Measurements from ENCODE around the gene CREBL2.
"Not testable (repeated sequence)": the region's sequence is repeated elsewhere in the genome, so short reads cannot be mapped to it uniquely, and the experiment has no call there.

Gene CREBL2

GRCh38 chr12:12596598-12596997, 15.1 kb upstream of the CREBL2 start:
- DNase-seq, result not testable (repeated sequence)

DNA sequence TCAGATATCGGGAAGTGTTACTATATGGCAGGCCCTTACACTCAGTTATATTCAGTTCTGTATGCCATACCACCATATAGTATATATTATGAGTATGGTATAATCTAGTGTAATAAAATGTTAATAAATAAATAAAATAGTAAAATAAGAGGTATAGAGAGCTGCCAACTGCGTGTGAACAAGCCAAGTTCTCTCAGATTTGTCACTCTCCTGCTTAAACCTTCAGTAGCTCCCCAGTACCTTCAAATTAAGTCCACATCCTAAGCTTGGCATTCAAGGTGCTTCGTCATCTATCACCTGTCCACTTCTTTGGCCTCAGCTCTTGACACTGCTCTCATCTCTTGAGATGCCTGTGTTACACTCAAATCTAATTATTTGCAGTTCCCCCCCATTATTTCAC, 12.8 kb upstream of the CREBL2 start:
- DNase-seq, result no peak

DNA sequence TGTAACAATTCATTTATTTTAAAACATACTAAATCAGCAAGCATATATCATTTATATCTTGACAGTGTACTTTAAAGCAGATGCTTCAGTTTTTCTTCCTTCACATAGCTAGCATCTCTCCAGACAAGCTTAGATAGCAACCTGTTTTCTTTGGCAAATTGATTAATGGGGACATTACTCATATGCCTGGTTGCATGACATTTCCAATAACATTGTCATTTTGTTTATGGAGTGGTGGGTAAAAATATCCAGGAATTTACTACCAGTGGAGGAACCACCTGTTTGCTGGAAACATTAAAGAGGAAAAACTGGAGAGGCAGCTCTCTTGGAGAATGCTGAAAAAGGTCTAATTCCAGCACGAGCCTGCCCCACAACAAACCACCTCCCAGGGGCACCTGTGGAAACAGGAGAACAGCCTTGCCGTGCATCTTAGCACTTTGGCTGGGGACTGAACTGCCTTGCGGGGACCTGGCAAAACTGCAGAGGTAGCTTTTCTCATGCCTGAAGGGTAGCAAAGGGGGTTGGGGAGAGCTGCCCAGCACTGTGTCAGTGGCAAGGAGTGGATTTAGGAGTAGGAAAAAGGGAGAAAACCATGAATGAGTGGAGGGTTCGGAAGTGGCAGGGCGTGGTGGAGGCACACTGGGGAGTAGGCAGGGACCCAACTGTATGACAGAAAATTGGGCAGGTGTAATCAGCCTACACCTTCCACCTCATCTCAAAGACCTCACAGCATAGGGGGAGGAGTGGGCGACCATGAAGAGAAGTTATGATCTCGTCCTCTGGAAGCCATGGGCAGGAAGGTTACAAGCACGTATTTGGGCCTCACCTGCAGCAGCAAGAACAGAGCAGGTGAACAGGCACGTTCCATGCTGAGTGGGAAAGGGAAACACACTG, 11.7 kb upstream of the CREBL2 start:
- DNase-seq, result no peak

DNA sequence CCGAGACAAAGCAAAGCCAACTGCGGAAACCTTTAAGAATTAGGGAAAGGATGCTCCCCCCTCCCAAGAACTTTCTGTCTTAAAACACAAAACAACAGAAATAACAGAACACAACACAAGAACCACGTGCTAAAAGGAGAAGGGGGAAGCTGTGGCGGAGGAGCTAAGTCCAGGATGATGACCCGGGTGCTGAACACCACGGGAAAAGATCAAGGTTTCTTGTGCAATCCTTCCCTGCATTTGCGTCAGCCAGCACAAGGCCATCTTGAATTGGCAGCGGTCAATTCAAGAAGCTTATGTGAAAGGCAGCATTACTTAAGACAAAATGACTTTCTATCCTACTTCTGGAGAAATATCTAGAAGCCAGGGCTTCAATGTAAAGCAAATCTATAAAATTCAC, 11.0 kb upstream of the CREBL2 start:
- DNase-seq, result peak in 5 of 56 donors; percentile 1 to 20 (median 15)

DNA sequence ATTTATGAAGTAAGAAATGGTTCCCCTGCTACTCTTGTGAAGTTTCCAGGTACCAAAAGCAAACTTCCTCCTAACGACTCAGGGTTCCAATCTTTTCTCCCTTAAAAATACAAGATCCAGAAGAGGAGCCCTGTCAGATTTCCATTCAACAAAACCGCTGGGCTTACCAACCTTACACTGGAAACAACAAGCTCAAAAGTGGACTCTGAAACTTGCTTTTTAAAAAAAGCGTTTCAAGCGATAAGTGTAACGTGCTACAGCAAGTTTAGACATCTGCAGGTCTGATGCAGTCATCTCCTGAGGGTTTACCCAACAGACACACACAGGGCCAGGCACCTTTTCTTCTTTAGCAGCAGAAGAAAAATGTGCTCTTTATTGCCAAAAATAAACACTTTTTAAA, 6.9 kb upstream of the CREBL2 start:
- no peak for DNase-seq

DNA sequence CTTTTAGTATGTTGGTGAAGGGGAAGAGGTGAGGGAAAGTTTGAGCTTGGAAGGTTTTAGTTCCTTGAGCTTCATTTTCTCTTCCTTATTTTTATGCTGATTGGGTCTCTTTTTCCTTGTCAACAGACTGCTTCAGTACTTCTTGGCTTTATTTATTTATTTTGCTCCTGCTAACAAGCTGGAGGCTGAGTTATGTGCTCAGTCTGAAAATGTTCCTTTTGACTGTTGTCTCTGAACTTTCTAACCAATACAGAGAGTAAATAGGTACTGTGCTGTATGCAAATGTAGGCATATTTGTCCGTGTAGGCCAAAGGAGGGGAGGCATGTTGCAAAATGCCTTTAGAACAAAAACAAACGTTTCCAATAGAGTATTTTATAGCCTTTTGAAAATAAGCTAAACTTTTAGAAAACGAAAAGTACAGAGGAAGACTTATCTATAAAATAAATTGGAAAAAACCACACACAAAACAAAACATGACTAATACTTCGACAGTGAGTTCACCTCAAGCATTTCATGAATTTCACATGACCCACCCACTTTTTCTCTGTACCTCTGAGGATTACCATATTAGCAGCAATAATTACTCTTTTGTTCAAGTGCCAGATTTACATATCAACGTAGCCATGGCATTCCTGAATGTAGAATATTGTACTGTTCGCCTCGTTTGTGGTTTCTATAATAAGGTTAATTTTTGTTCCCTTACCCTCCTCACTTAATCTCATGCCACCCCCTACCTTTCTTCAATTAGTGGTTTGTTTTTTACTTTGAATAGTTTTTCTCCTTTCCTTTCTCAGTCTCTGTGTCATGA, 4.7 kb upstream of the CREBL2 start:
- peak in 2 of 56 donors; percentile 8 to 15 for DNase-seq

DNA sequence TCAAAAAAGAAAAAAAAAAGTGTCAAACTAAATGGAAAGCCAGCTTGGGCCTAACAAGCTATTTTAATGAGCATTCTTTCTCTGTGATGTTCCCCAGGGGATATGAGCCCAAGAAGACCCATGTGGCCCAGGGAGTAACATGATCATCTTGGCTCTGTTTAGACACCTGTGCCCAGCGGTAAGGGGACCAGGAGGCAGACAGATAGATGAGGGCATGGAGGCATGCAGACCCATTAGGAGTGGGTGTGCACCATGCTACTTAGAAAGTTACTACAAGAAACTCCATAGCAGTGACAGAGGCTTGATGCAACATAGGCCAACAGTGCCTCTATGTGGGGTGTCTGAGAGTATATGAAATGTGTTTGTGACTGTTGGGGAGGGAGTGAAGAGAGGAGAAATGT, 3.1 kb upstream of the CREBL2 start:
- DNase-seq, result no peak

DNA sequence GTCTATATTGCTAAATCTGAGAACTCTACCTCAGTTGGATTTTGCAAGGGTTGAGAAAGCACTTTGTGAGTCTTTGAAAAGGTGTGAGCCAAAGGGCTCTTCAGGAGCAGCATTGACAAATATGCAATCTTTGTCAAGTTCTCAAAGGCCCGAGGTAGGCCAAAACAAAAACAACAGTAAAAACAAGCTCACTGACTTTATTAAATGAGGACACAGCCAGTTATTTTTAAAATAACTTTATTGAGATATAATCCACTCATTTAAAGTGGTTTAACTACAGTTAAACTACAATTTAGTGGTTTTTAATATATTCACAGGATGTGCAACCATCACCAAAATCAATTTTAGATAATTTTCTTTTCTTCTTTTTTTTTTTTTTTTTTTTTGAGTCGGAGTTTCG, 2.0 kb upstream of the CREBL2 start:
- DNase-seq, result no peak

- no peak for DNase-seq
These were observed 965 bp upstream of the CREBL2 start for GRCh38 chr12:12610711-12611110.

DNA sequence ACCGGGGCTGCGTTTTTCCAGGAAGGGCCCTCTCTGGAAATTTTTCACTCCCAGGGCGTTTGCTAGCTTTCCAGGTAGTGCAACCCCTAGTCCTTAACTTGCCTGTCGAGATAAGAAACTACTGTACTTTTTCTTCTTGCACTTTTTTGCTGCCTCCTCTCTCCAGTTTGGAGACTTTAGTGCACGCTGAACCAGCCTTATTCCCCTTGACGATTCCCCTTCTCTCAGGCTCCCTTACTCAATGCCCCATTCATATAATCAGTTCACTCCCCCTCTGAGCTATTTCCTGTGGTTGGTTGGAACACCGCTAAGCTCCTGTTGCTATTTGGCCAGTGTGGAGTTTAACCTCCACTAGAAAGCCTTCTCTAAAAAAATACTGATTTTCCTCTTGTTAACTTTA, 682 bp downstream of the CREBL2 start:
- peak in 13 of 56 donors; percentile 10 to 66 (median 36) for DNase-seq

- DNase-seq, result no peak
These were observed 1.7 kb downstream of the CREBL2 start for GRCh38 chr12:12613344-12613743.

DNA sequence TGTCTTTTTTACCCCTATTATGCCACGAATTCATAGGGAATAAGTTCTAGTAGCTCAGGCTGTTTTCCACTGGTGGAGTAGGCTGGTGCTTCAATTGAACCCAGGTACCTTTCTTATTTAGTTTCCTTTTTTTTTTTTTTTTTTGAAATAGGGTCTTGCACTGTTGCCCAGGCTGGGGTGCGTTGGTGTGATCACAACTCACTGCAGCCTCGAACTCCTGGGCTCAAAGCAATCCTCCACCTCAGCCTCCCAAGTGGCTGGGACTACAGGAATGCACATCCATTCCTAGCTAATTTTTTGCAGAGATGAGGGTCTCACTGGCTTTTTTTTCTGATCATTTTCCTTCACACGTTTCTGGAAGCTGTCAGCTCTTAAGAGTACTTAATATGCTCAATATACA, 2.7 kb downstream of the CREBL2 start:
- DNase-seq, result no peak

DNA sequence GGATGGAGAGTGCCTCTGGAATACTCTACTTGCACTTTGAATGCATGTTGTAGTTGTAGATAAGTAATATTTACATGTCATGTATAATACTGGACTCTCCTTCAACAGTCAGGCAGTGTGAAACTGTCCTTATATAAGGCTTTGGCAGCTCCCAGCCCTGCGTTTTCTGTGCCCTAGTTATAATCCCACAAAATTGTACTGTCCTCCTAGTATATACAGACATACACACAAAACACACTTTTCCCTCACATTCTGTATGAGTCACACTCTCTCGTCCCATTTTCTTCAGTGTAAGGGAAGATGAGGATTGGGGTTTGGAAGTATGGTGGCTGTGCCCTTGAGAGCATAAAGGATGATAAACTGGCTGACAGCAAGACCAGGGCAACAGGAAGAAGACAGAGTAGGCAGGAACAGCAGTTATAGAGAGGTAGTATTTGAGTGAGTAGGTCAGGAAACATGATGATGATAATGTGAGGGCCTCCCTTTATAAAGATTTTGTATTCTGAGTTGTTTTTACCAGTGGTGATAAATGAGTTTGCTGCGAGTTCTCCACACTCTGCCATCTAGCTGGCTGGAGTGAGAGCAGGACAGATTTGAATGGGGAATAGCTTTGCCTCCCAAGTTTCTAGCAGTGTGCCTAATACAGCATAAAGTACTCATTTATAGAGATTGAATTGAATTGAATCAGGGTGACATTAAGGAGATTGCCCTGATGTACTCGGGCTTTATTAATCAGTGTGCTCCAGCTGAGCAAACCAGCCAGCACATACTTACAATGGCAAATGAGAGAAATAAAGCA, 5.0 kb downstream of the CREBL2 start:
- DNase-seq, result peak in 3 of 56 donors; percentile 5 to 10 (median 7)

- DNase-seq, result not testable (repeated sequence)
These were observed 6.4 kb downstream of the CREBL2 start for GRCh38 chr12:12618064-12618463.

- DNase-seq, result no peak
These were observed 9.1 kb downstream of the CREBL2 start for GRCh38 chr12:12620730-12621315.

DNA sequence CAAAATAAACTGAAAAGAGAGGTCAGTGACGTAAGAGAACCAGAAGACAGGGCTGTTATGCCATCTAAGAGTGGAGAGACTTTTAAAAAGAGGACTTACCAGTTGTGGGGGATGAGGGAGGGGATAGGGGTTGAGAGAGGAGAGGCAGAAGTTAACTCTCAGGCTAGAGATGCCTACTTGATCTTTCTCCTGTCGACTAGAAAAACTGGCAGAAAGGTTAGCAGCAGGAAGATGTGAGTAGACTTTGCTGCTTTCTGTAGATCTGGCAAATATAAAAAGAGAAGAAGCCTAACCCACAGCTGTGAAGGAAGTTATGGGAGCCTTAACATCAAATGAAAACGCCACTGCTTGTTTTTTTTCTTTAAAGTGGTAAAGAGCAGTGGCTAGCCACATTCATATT, 10.7 kb downstream of the CREBL2 start:
- no peak for DNase-seq

DNA sequence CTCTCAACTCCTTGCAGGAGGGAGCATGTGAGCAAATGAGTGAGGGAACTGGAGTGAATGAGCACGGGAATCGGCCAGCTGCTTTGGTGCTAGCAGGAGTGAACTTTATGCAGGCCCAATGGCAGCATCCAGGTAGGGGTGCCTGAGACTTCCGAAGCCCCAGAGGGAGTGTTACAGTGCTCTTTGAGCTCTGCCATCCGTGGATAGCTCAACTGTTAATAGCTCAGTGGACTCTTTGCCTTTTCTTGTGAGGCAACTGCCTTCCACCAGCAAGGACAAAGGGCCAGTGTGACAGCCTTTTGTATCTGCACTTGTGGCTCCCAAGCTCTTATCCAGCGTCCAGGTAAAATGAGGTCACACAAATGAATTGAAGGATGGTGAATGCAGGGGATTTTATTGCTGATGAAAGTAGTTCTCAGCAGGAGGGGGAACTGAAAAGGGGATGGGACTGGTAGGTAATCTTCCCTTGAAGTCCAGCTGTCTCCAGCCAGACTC, 12.9 kb downstream of the CREBL2 start:
- DNase-seq, result no peak

- DNase-seq, result no peak
These were observed 14.8 kb downstream of the CREBL2 start for GRCh38 chr12:12626471-12626870.

- no peak for DNase-seq
These were observed 15.7 kb downstream of the CREBL2 start for GRCh38 chr12:12627308-12627827.

DNA sequence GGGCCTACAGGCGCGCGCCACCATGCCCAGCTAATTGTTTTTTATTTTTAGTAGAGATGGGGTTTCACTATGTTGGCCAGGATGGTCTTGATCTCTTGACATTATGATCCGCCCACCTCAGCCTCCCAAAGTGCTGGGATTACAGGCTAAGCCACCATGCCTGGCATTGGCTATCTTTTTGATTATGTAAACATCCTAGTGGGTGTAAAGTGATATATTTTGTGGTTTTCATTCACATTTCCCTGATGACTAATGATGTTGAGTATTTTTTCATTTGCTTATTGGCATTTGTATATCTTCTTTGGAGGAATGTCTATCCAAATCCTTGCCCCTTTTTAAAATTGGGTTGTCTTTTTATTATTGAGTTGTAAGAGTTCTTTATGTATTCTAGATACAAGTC, 16.3 kb downstream of the CREBL2 start:
- DNase-seq, result no peak

DNA sequence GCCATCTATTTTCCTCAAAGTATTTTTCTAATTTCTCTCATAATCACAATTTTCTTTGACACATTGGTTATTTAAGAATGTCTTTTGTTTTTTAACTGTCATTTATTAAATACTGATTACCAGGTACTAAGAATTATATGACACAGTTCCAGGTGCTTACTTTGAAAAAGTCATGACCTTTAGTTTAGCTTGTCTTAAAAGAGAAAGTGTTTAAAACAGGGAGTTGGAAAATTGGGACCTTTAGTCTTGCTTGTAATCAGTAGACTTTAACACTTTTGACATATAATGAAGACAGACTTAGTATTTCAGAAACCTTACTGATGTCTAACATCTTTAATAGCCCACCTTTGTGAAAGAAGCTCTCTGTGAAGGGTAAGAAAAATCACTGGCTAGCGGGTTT, 19.2 kb downstream of the CREBL2 start:
- no peak for DNase-seq
